ENCODE data around the gene OPN1SW.

The OPN1SW gene
- total RNA-seq, result 0 reads per million in 2 donors

GRCh38 chr7:128775744-128776474 is at the start of gene OPN1SW:
Gene OPN1SW (minus strand): TSS chr7:128775794. CDS start chr7:128775781, 13 bp downstream.
- DNase-seq, result no peak

GRCh38 chr7:128821724-128822123 is 46.1 kb upstream of the OPN1SW start:
- DNase-seq, result no peak

GRCh38 chr7:128818694-128819093 is 43.1 kb upstream of the OPN1SW start:
- DNase-seq, result no peak

- no peak for DNase-seq
Measured at GRCh38 chr7:128815289-128815942, 39.8 kb upstream of the OPN1SW start.

GRCh38 chr7:128814499-128814898 is 38.9 kb upstream of the OPN1SW start:
- DNase-seq, result no peak

- no peak for DNase-seq
Measured at GRCh38 chr7:128812514-128813168, 37.0 kb upstream of the OPN1SW start.

GRCh38 chr7:128811631-128812430 is 36.2 kb upstream of the OPN1SW start:
- DNase-seq, result no peak

GRCh38 chr7:128810997-128811396 is 35.4 kb upstream of the OPN1SW start:
- DNase-seq, result no peak

GRCh38 chr7:128810473-128810872 is 34.9 kb upstream of the OPN1SW start:
- DNase-seq, result no peak

GRCh38 chr7:128809363-128809762 is 33.8 kb upstream of the OPN1SW start:
- no peak for DNase-seq

- DNase-seq, result no peak
Measured at GRCh38 chr7:128807191-128807590, 31.6 kb upstream of the OPN1SW start.

- no peak for DNase-seq
Measured at GRCh38 chr7:128805225-128805624, 29.6 kb upstream of the OPN1SW start.

- DNase-seq, result no peak
Measured at GRCh38 chr7:128804484-128804883, 28.9 kb upstream of the OPN1SW start.

- DNase-seq, result no peak
Measured at GRCh38 chr7:128801667-128802418, 26.2 kb upstream of the OPN1SW start.

GRCh38 chr7:128801003-128801402 is 25.4 kb upstream of the OPN1SW start:
- DNase-seq, result no peak

GRCh38 chr7:128800567-128800966 is 25.0 kb upstream of the OPN1SW start:
- no peak for DNase-seq

- DNase-seq, result no peak
Measured at GRCh38 chr7:128799451-128799850, 23.9 kb upstream of the OPN1SW start.

GRCh38 chr7:128796327-128796726 is 20.7 kb upstream of the OPN1SW start:
- DNase-seq, result no peak

GRCh38 chr7:128795129-128795528 is 19.5 kb upstream of the OPN1SW start:
- no peak for DNase-seq

GRCh38 chr7:128794436-128794835 is 18.8 kb upstream of the OPN1SW start:
- DNase-seq, result no peak

- DNase-seq, result peak in 1 of 5 experiments; percentile 51
Measured at GRCh38 chr7:128794020-128794419, 18.4 kb upstream of the OPN1SW start.

- no peak for DNase-seq
Measured at GRCh38 chr7:128793181-128793547, 17.6 kb upstream of the OPN1SW start.

All from T-helper 2 cell (primary cell).